Measurements from ENCODE around the gene DOK3.

The DOK3 gene

DNA sequence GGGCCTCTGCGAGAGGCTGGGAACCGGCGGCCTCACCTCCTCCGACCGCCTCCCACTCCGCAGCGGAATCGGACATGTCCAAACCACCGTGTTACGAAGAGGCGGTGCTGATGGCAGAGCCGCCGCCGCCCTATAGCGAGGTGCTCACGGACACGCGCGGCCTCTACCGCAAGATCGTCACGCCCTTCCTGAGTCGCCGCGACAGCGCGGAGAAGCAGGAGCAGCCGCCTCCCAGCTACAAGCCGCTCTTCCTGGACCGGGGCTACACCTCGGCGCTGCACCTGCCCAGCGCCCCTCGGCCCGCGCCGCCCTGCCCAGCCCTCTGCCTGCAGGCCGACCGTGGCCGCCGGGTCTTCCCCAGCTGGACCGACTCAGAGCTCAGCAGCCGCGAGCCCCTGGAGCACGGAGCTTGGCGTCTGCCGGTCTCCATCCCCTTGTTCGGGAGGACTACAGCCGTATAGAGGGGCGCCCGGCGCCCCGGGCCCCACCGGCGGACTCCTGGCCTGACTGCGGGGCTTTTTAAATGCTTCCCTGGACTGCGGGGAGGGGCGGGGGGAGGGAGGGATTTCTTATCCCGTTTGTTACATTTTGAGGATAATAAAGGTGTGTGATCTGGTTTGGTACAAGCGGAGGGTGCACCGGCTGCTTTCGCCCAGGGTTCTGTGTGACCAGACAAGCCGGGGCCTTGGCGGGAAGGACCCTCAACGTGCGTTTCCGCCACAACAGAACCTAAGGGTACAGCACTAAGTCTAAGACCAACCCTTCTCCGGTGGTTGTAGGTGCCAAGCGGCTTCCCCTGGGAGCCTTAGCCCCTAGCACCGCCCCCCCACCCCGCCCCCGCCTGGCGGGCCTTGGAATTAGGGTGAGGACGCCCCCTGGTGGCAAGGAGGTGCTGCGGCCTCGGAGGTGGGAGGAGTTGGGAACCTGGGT is 53.7 kb downstream of the DOK3 start:
- Histone ChIP-seq H3K4me1 (ENCODE audit: control insufficient read depth, insufficient read depth, low read depth, low read length) (peaks cover 33% of the 10 kb centered on the region), H3K4me3 (ENCODE audit: insufficient read depth in 1 of 2, low read depth in 1 of 2, low read length in 2 of 2) (peak overlapping the region; percentile 55 to 71), H3K27me3 (ENCODE audit: control insufficient read depth in 1 of 2, insufficient read depth in 1 of 2, low read length in 2 of 2) (no peaks in the 10 kb centered on the region), H3K23ac (ENCODE audit: low read length in 2 of 2) (no peak overlapping the region), H4K91ac (ENCODE audit: low read length) (no peak overlapping the region), H2BK15ac (ENCODE audit: low read depth, poor library complexity, severe bottlenecking) (no peak overlapping the region), H3K4ac (ENCODE audit: low read depth in 1 of 2, low read length in 2 of 2) (no peak overlapping the region), H3K9me3 (ENCODE audit: control insufficient read depth, low read length) (no peaks in the 10 kb centered on the region), H2AFZ (ENCODE audit: low read depth, low read length) (no peak overlapping the region), H3K18ac (ENCODE audit: low read depth in 1 of 2, low read length in 2 of 2) (peak overlapping the region in 1 of 2 experiments; percentile 31), H2AK5ac (ENCODE audit: low read length, severe bottlenecking) (no peak overlapping the region), H2BK12ac (ENCODE audit: low read length in 2 of 2) (peak overlapping the region in 1 of 2 experiments; percentile 38), H2BK120ac (ENCODE audit: low read depth, low read length) (no peak overlapping the region), H4K8ac (ENCODE audit: low read length) (no peak overlapping the region), H3K9ac (ENCODE audit: low read length) (peak overlapping the region; percentile 58), H3K79me1 (replicated peaks; ENCODE audit: low read length, poor library complexity, severe bottlenecking) (peaks cover 13% of the 10 kb centered on the region), H3K27ac (ENCODE audit: low read length, poor library complexity, severe bottlenecking) (peak overlapping the region; percentile 35), H2BK5ac (ENCODE audit: low read depth, low read length, poor library complexity, severe bottlenecking) (peak overlapping the region; percentile 8), H3K14ac (ENCODE audit: low read length in 2 of 2) (peak overlapping the region in 1 of 2 experiments; percentile 5), H3K36me3 (ENCODE audit: control insufficient read depth in 1 of 2, insufficient read depth in 2 of 2, low read depth in 1 of 2, low read length in 2 of 2) (peaks cover 40 to 58% of the 10 kb centered on the region in 2 experiments), H3K4me2 (ENCODE audit: low read length, poor library complexity, severe bottlenecking) (peak overlapping the region; percentile 93)
- 3% methylated on average over 62 of the region's 76 CpGs for WGBS
- DNase-seq = peak; percentile 88

- Histone ChIP-seq H3K4ac (ENCODE audit: low read depth in 1 of 2, low read length in 2 of 2) (peak overlapping the region in 1 of 2 experiments; percentile 53), H2AFZ (ENCODE audit: low read depth, low read length) (peak overlapping the region; percentile 64), H3K14ac (ENCODE audit: low read length in 2 of 2) (peak overlapping the region in 1 of 2 experiments; percentile 44), H4K8ac (ENCODE audit: low read length) (peak overlapping the region; percentile 35), H3K36me3 (ENCODE audit: control insufficient read depth in 1 of 2, insufficient read depth in 2 of 2, low read depth in 1 of 2, low read length in 2 of 2) (peaks cover 35 to 58% of the 10 kb centered on the region in 2 experiments), H2BK5ac (ENCODE audit: low read depth, low read length, poor library complexity, severe bottlenecking) (no peak overlapping the region), H3K9ac (ENCODE audit: low read length) (peak overlapping the region; percentile 58), H2AK5ac (ENCODE audit: low read length, severe bottlenecking) (no peak overlapping the region), H3K4me2 (ENCODE audit: low read length, poor library complexity, severe bottlenecking) (peak overlapping the region; percentile 93), H3K27ac (ENCODE audit: low read length, poor library complexity, severe bottlenecking) (no peak overlapping the region), H3K9me3 (ENCODE audit: control insufficient read depth, low read length) (no peaks in the 10 kb centered on the region), H3K4me1 (ENCODE audit: control insufficient read depth, insufficient read depth, low read depth, low read length) (peaks cover 33% of the 10 kb centered on the region), H2BK15ac (ENCODE audit: low read depth, poor library complexity, severe bottlenecking) (peak overlapping the region; percentile 7), H2BK120ac (ENCODE audit: low read depth, low read length) (no peak overlapping the region), H3K18ac (ENCODE audit: low read depth in 1 of 2, low read length in 2 of 2) (peak overlapping the region in 1 of 2 experiments; percentile 79), H3K4me3 (ENCODE audit: insufficient read depth in 1 of 2, low read depth in 1 of 2, low read length in 2 of 2) (peak overlapping the region; percentile 55 to 71), H3K79me1 (replicated peaks; ENCODE audit: low read length, poor library complexity, severe bottlenecking) (peaks cover 13% of the 10 kb centered on the region), H3K23ac (ENCODE audit: low read length in 2 of 2) (no peak overlapping the region), H2BK12ac (ENCODE audit: low read length in 2 of 2) (no peak overlapping the region), H4K91ac (ENCODE audit: low read length) (peak overlapping the region; percentile 18), H3K27me3 (ENCODE audit: control insufficient read depth in 1 of 2, insufficient read depth in 1 of 2, low read length in 2 of 2) (no peaks in the 10 kb centered on the region)
- under 1% methylated on average over 54 of the region's 80 CpGs for WGBS
- peak; percentile 70 for DNase-seq
Observed at GRCh38 chr5:177455036-177455660, 54.5 kb downstream of the DOK3 start.

GRCh38 chr5:177454397-177455035 is 55.1 kb downstream of the DOK3 start:
- peaks cover 35% of the 10 kb centered on the region for H3K4me1 ChIP-seq (ENCODE audit: control insufficient read depth, insufficient read depth, low read depth, low read length)
- H2BK120ac ChIP-seq (ENCODE audit: low read depth, low read length) = no peak overlapping the region
- WGBS = 1% methylated on average over 54 of the region's 84 CpGs
- H2BK15ac ChIP-seq (ENCODE audit: low read depth, poor library complexity, severe bottlenecking) = peak overlapping the region; percentile 45
- H2AK5ac ChIP-seq (ENCODE audit: low read length, severe bottlenecking) = no peak overlapping the region
- peak overlapping the region; percentile 55 to 71 for H3K4me3 ChIP-seq (ENCODE audit: insufficient read depth in 1 of 2, low read depth in 1 of 2, low read length in 2 of 2)
- peak overlapping the region; percentile 93 for H3K4me2 ChIP-seq (ENCODE audit: low read length, poor library complexity, severe bottlenecking)
- no peak overlapping the region for H4K91ac ChIP-seq (ENCODE audit: low read length)
- no peak overlapping the region for H2BK5ac ChIP-seq (ENCODE audit: low read depth, low read length, poor library complexity, severe bottlenecking)
- peak; percentile 84 for DNase-seq
- H3K4ac ChIP-seq (ENCODE audit: low read depth in 1 of 2, low read length in 2 of 2) = no peak overlapping the region
- H3K79me1 ChIP-seq (replicated peaks; ENCODE audit: low read length, poor library complexity, severe bottlenecking) = peaks cover 16% of the 10 kb centered on the region
- H2BK12ac ChIP-seq (ENCODE audit: low read length in 2 of 2) = no peak overlapping the region
- H3K36me3 ChIP-seq (ENCODE audit: control insufficient read depth in 1 of 2, insufficient read depth in 2 of 2, low read depth in 1 of 2, low read length in 2 of 2) = peaks cover 30 to 56% of the 10 kb centered on the region in 2 experiments
- H3K27ac ChIP-seq (ENCODE audit: low read length, poor library complexity, severe bottlenecking) = no peak overlapping the region
- H3K9me3 ChIP-seq (ENCODE audit: control insufficient read depth, low read length) = no peaks in the 10 kb centered on the region
- peak overlapping the region; percentile 74 for H3K9ac ChIP-seq (ENCODE audit: low read length)
- H3K23ac ChIP-seq (ENCODE audit: low read length in 2 of 2) = no peak overlapping the region
- H4K8ac ChIP-seq (ENCODE audit: low read length) = no peak overlapping the region
- H3K27me3 ChIP-seq (ENCODE audit: control insufficient read depth in 1 of 2, insufficient read depth in 1 of 2, low read length in 2 of 2) = no peaks in the 10 kb centered on the region
- peak overlapping the region; percentile 64 for H2AFZ ChIP-seq (ENCODE audit: low read depth, low read length)
- peak overlapping the region in 1 of 2 experiments; percentile 79 for H3K18ac ChIP-seq (ENCODE audit: low read depth in 1 of 2, low read length in 2 of 2)
- H3K14ac ChIP-seq (ENCODE audit: low read length in 2 of 2) = peak overlapping the region in 1 of 2 experiments; percentile 14

Data from mesenchymal stem cell (in vitro differentiated cells and primary cell).